Measurements from ENCODE around the gene GLRX. TPM values are rescaled to one million over a fixed set of nuclear protein-coding genes. Genes with fewer than 3 reads are reported as not detected.

The GLRX gene
- total RNA-seq, 1 donor from 2014 or later = 27.5 TPM

- TF ChIP-seq, protein P1, sequence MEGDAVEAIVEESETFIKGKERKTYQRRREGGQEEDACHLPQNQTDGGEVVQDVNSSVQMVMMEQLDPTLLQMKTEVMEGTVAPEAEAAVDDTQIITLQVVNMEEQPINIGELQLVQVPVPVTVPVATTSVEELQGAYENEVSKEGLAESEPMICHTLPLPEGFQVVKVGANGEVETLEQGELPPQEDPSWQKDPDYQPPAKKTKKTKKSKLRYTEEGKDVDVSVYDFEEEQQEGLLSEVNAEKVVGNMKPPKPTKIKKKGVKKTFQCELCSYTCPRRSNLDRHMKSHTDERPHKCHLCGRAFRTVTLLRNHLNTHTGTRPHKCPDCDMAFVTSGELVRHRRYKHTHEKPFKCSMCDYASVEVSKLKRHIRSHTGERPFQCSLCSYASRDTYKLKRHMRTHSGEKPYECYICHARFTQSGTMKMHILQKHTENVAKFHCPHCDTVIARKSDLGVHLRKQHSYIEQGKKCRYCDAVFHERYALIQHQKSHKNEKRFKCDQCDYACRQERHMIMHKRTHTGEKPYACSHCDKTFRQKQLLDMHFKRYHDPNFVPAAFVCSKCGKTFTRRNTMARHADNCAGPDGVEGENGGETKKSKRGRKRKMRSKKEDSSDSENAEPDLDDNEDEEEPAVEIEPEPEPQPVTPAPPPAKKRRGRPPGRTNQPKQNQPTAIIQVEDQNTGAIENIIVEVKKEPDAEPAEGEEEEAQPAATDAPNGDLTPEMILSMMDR (IDR thresholded peaks at IDR 0.05; ENCODE audit: unreplicated experiment) = no peak
- no peak overlapping the region for H3K27ac Mint-ChIP-seq (ENCODE audit: unreplicated experiment)
- H3K36me3 Mint-ChIP-seq (ENCODE audit: low read depth, unreplicated experiment) = peaks cover 11% of the 10 kb centered on the region
- peaks cover 19% of the 10 kb centered on the region for H3K4me1 Mint-ChIP-seq (ENCODE audit: unreplicated experiment)
- no peak overlapping the region for H3K4me3 Mint-ChIP-seq (ENCODE audit: unreplicated experiment)
- peaks cover 2% of the 10 kb centered on the region for H3K27me3 Mint-ChIP-seq (ENCODE audit: unreplicated experiment)
- no peaks in the 10 kb centered on the region for H3K9me3 Mint-ChIP-seq (ENCODE audit: unreplicated experiment)
- DNase-seq (ENCODE audit: low spot score) = no peak
Observed at GRCh38 chr5:95806687-95807086, 15.8 kb downstream of the GLRX start.

DNA sequence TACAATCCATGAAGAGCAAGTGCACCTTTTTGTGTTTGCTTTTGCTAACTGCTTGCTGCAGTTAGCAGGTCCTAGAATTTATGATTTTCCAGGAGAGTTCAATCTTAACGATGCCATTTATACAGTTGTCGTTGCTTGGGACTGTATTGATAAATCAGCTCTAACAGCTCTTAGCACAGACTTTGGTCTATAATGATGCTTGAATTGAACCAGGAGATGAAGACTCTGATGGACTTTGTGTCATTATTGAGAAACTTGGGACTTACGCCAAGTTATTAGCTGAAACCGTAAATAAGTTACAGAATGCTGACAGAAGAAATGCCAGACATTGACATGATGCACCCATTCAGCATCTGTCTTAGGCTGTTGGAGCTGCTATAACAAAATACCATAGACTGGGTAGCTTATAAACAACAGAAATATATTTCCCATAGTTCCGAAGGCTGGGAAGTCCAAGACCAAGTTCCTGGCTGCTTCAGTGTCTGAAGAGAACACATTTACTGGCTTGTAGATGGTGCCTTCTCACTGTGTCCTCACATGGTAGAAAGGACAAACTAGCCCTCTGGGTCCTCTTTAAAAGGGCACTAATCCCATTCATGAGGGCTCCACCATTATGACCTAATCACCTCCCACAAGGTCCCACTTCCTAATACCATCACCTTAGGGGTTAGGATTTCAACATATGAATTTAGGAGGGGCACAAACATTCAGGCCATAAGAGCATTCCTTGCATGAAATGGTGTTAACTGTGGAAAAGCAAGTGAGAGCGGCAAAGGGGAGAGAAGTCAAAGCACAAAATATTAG, 17.6 kb downstream of the GLRX start:
- H3K36me3 Mint-ChIP-seq (ENCODE audit: low read depth, unreplicated experiment) = peaks cover 15% of the 10 kb centered on the region
- no peaks in the 10 kb centered on the region for H3K9me3 Mint-ChIP-seq (ENCODE audit: unreplicated experiment)
- TF ChIP-seq, protein P1 (IDR thresholded peaks at IDR 0.05; ENCODE audit: unreplicated experiment) = no peak
- H3K4me1 Mint-ChIP-seq (ENCODE audit: unreplicated experiment) = peaks cover 16% of the 10 kb centered on the region
- no peak for DNase-seq (ENCODE audit: low spot score)
- H3K27ac Mint-ChIP-seq (ENCODE audit: unreplicated experiment) = no peak overlapping the region
- no peak overlapping the region for H3K4me3 Mint-ChIP-seq (ENCODE audit: unreplicated experiment)
- no peaks in the 10 kb centered on the region for H3K27me3 Mint-ChIP-seq (ENCODE audit: unreplicated experiment)

- no peak overlapping the region for H3K4me3 Mint-ChIP-seq (ENCODE audit: unreplicated experiment)
- TF ChIP-seq, protein P1 (IDR thresholded peaks at IDR 0.05; ENCODE audit: unreplicated experiment) = no peak
- no peaks in the 10 kb centered on the region for H3K27me3 Mint-ChIP-seq (ENCODE audit: unreplicated experiment)
- H3K9me3 Mint-ChIP-seq (ENCODE audit: unreplicated experiment) = no peaks in the 10 kb centered on the region
- H3K27ac Mint-ChIP-seq (ENCODE audit: unreplicated experiment) = no peak overlapping the region
- DNase-seq (ENCODE audit: low spot score) = no peak
- H3K4me1 Mint-ChIP-seq (ENCODE audit: unreplicated experiment) = peaks cover 2% of the 10 kb centered on the region
- H3K36me3 Mint-ChIP-seq (ENCODE audit: low read depth, unreplicated experiment) = peaks cover 15% of the 10 kb centered on the region
Observed at GRCh38 chr5:95803271-95804148, 19.0 kb downstream of the GLRX start.

- no peak overlapping the region for H3K27ac Mint-ChIP-seq (ENCODE audit: unreplicated experiment)
- peaks cover under 1% of the 10 kb centered on the region for H3K27me3 Mint-ChIP-seq (ENCODE audit: unreplicated experiment)
- peaks cover 15% of the 10 kb centered on the region for H3K36me3 Mint-ChIP-seq (ENCODE audit: low read depth, unreplicated experiment)
Observed at GRCh38 chr5:95801961-95802360, 20.6 kb downstream of the GLRX start.

More at GRCh38 chr5:95801961-95802360, 20.6 kb downstream of the GLRX start:
- no peaks in the 10 kb centered on the region for H3K9me3 Mint-ChIP-seq (ENCODE audit: unreplicated experiment)
- TF ChIP-seq, protein P1 (IDR thresholded peaks at IDR 0.05; ENCODE audit: unreplicated experiment) = no peak
- DNase-seq (ENCODE audit: low spot score) = no peak
- H3K4me3 Mint-ChIP-seq (ENCODE audit: unreplicated experiment) = no peak overlapping the region
- no peaks in the 10 kb centered on the region for H3K4me1 Mint-ChIP-seq (ENCODE audit: unreplicated experiment)

Measured in endothelial cell (in vitro differentiated cells).